Skeletal muscle cell (primary cell): ENCODE results near the gene SLX1A.
"Not testable (repeated sequence)": the region's sequence is repeated elsewhere in the genome, so short reads cannot be mapped to it uniquely, and the experiment has no call there.

Source experiments
- DNase-seq: peaks from one replicate; pipeline ENCODE4 v3.0.0-alpha.2; 2010; ENCODE audit warnings: low read depth
- H3K4me3 ChIP-seq: 2 replicates; pipeline ENCODE4 v1.5.1; 2011; ENCODE audit warnings: low read depth, mild to moderate bottlenecking, control low read depth, low read length, moderate library complexity

SLX1A gene

GRCh38 chr16:30193615-30194014 is at the start of gene SLX1A, which contains the start of gene BOLA2B:
Gene SLX1A, plus strand, starts transcription at chr16:30193875. Its CDS starts 210 bp downstream, at chr16:30194085.
Gene BOLA2B, minus strand, starts transcription at chr16:30193666. Its CDS starts 71 bp downstream, at chr16:30193595.
- not testable (repeated sequence) for DNase-seq
- H3K4me3 ChIP-seq: peak within 1 kb of the TSS; percentile 44

- H3K4me3 ChIP-seq: no peak overlapping the region
- DNase-seq: no peak
Observed at GRCh38 chr16:30144017-30144416, 49.7 kb upstream of the SLX1A start.

GRCh38 chr16:30144917-30145316 is 48.8 kb upstream of the SLX1A start:
- H3K4me3 ChIP-seq: no peak overlapping the region
- DNase-seq: no peak

- H3K4me3 ChIP-seq: no peak overlapping the region
- no peak for DNase-seq
Observed at GRCh38 chr16:30145657-30146056, 48.0 kb upstream of the SLX1A start.

GRCh38 chr16:30147843-30148510 is 45.7 kb upstream of the SLX1A start:
- no peak for DNase-seq
- H3K4me3 ChIP-seq: no peak overlapping the region

- DNase-seq: no peak
- H3K4me3 ChIP-seq: no peak overlapping the region
Observed at GRCh38 chr16:30149250-30149930, 44.3 kb upstream of the SLX1A start.

GRCh38 chr16:30151091-30151490 is 42.6 kb upstream of the SLX1A start:
- H3K4me3 ChIP-seq: no peak overlapping the region
- DNase-seq: no peak

GRCh38 chr16:30152517-30152916 is 41.2 kb upstream of the SLX1A start:
- no peak for DNase-seq
- no peak overlapping the region for H3K4me3 ChIP-seq

- DNase-seq: no peak
- no peak overlapping the region for H3K4me3 ChIP-seq
Observed at GRCh38 chr16:30155188-30155587, 38.5 kb upstream of the SLX1A start.

- no peak overlapping the region for H3K4me3 ChIP-seq
- no peak for DNase-seq
Observed at GRCh38 chr16:30157214-30157613, 36.5 kb upstream of the SLX1A start.

GRCh38 chr16:30163538-30163937 is 30.1 kb upstream of the SLX1A start:
- no peak overlapping the region for H3K4me3 ChIP-seq
- no peak for DNase-seq

- no peak for DNase-seq
- H3K4me3 ChIP-seq: no peak overlapping the region
Observed at GRCh38 chr16:30166202-30166902, 27.3 kb upstream of the SLX1A start.

GRCh38 chr16:30168746-30169145 is 24.9 kb upstream of the SLX1A start:
- not testable (repeated sequence) for H3K4me3 ChIP-seq, DNase-seq

- DNase-seq, H3K4me3 ChIP-seq: not testable (repeated sequence)
Observed at GRCh38 chr16:30169416-30169815, 24.3 kb upstream of the SLX1A start.

- not testable (repeated sequence) for H3K4me3 ChIP-seq, DNase-seq
Observed at GRCh38 chr16:30170145-30170544, 23.5 kb upstream of the SLX1A start.

GRCh38 chr16:30173054-30173453 is 20.6 kb upstream of the SLX1A start:
- DNase-seq: no peak
- H3K4me3 ChIP-seq: no peak overlapping the region

- H3K4me3 ChIP-seq, DNase-seq: not testable (repeated sequence)
Observed at GRCh38 chr16:30176876-30177275, 16.8 kb upstream of the SLX1A start.

GRCh38 chr16:30179195-30179594 is 14.5 kb upstream of the SLX1A start:
- DNase-seq: no peak
- H3K4me3 ChIP-seq: no peak overlapping the region

- H3K4me3 ChIP-seq: no peak overlapping the region
- DNase-seq: no peak
Observed at GRCh38 chr16:30179931-30180330, 13.7 kb upstream of the SLX1A start.

GRCh38 chr16:30180741-30181140 is 12.9 kb upstream of the SLX1A start:
- no peak for DNase-seq
- H3K4me3 ChIP-seq: no peak overlapping the region
